H1 (cell line): ENCODE measurements around the gene CH25H. TPM values are rescaled to one million over a fixed set of nuclear protein-coding genes. Genes with fewer than 3 reads are reported as not detected.

ENCODE experiments used
- CTCF ChIA-PET: fragments of 300-600 bp; sonication (Branson Sonifier 250); formaldehyde crosslinking; loops from one replicate; lab custom pipeline; 2021; ENCODE audit not compliant: partially characterized antibody; lab: Charles Lee
- POLR2A ChIA-PET: fragments of 300-600 bp; sonication (Branson Sonifier 250); formaldehyde crosslinking; loops from one replicate; lab custom pipeline; 2021; ENCODE audit warnings: inconsistent platforms; ENCODE audit not compliant: partially characterized antibody; lab: Charles Lee
- DNase-seq, 2 experiments: peaks; one replicate each; pipeline versions ENCODE4 v3.0.0 to v3.0.0-alpha.2; 2010 to 2022; ENCODE audit warnings: low spot score in 2 of 2, low read depth in 1 of 2, mixed read lengths in 1 of 2
- FAIRE-seq: peaks from 2 replicates; lab custom pipeline; 2011; peaks lifted over from hg19 to GRCh38; lab: Jason Lieb, UNC
- H2AFZ ChIP-seq: 2 replicates; pipeline ENCODE4 v1.8.1; 2012; ENCODE audit warnings: low read length, inconsistent platforms
- H2AK5ac ChIP-seq: 2 replicates; pipeline ENCODE4 v1.6.1; 2013; ENCODE audit warnings: low read depth, low read length
- H2BK120ac ChIP-seq: replicated peaks from 2 replicates; pipeline ENCODE3; 2013; ENCODE audit warnings: low read depth, low read length, inconsistent platforms
- H2BK12ac ChIP-seq: 2 replicates; pipeline ENCODE4 v1.6.1; 2013; ENCODE audit warnings: low read depth, low read length
- H2BK15ac ChIP-seq: 2 replicates; pipeline ENCODE4 v1.6.1; 2013; ENCODE audit warnings: low read length
- H2BK20ac ChIP-seq: 2 replicates; pipeline ENCODE4 v1.6.1; 2013; ENCODE audit warnings: low read length
- H2BK5ac ChIP-seq: 2 replicates; pipeline ENCODE4 v1.6.1; 2013; ENCODE audit warnings: low read depth, low read length
- H3K14ac ChIP-seq: 2 replicates; pipeline ENCODE4 v1.6.1; 2013; ENCODE audit warnings: inconsistent platforms; ENCODE audit not compliant: insufficient read length
- H3K18ac ChIP-seq: 2 replicates; pipeline ENCODE4 v1.6.1; 2013; ENCODE audit warnings: low read length; ENCODE audit errors: extremely low read depth
- H3K23ac ChIP-seq: 2 replicates; pipeline ENCODE4 v1.6.1; 2013; ENCODE audit warnings: inconsistent platforms; ENCODE audit not compliant: insufficient read length
- H3K23me2 ChIP-seq: 2 replicates; pipeline ENCODE4 v1.6.1; 2013; ENCODE audit warnings: low read depth, low read length
- H3K27ac ChIP-seq: 2 replicates; pipeline ENCODE4 v1.6.1; 2011; ENCODE audit warnings: low read depth, low read length, inconsistent platforms
- H3K27me3 ChIP-seq, 4 experiments: replicated peaks in 1 of 4; 1 replicate in 1 of 4; 2 replicates in 3 of 4; pipeline versions ENCODE4 v1.6.1 to v1.8.1; 2011 to 2013; ENCODE audit warnings: low read length in 3 of 4, mild to moderate bottlenecking in 3 of 4, inconsistent platforms in 2 of 4, mixed read lengths in 2 of 4, moderate library complexity in 1 of 4; ENCODE audit not compliant: control insufficient read depth in 3 of 4, insufficient read depth in 3 of 4; ENCODE audit errors: extremely low read depth in 1 of 4
- H3K36me3 ChIP-seq, 4 experiments: 2 replicates each; pipeline versions ENCODE4 v1.6.1 to v1.8.1; 2011 to 2013; ENCODE audit warnings: mild to moderate bottlenecking in 4 of 4, low read length in 3 of 4, moderate library complexity in 2 of 4, control low read depth in 1 of 4, inconsistent platforms in 1 of 4; ENCODE audit not compliant: insufficient read depth in 4 of 4, control insufficient read depth in 2 of 4
- H3K4ac ChIP-seq: replicated peaks from 2 replicates; pipeline ENCODE3; 2013; ENCODE audit warnings: low read length, low read depth, mixed read lengths, inconsistent platforms; ENCODE audit not compliant: insufficient read length
- H3K4me1 ChIP-seq, 4 experiments: replicated peaks in 1 of 4; 1 replicate in 1 of 4; 2 replicates in 3 of 4; pipeline versions ENCODE4 v1.6.1 to v1.8.1; 2011 to 2013; ENCODE audit warnings: low read length in 3 of 4, inconsistent platforms in 2 of 4, mixed read lengths in 1 of 4; ENCODE audit not compliant: insufficient read depth in 4 of 4, control insufficient read depth in 3 of 4
- H3K4me2 ChIP-seq, 2 experiments: 2 replicates each; pipeline versions ENCODE4 v1.6.1 to v1.8.1; 2011 to 2013; ENCODE audit warnings: low read depth in 2 of 2, low read length in 2 of 2, control low read depth in 1 of 2, inconsistent platforms in 1 of 2, mild to moderate bottlenecking in 1 of 2; ENCODE audit not compliant: insufficient read depth in 1 of 2
- H3K4me3 ChIP-seq, 4 experiments: fragments of 200-600, 300-600 bp in 1 of 4; sonication (generic), shearing (Covaris generic), sonication (Bioruptor Twin) in 1 of 4; 2 replicates each; pipeline versions ENCODE4 v1.5.1 to v1.8.1; 2011 to 2016; ENCODE audit warnings: low read length in 4 of 4, low read depth in 3 of 4, control low read depth in 2 of 4, inconsistent platforms in 2 of 4, mild to moderate bottlenecking in 2 of 4, mixed read lengths in 1 of 4, moderate library complexity in 1 of 4; ENCODE audit not compliant: insufficient read depth in 2 of 4; ENCODE audit errors: extremely low read depth in 1 of 4
- H3K56ac ChIP-seq: replicated peaks from 2 replicates; pipeline ENCODE3; 2013; ENCODE audit warnings: low read depth, mild to moderate bottlenecking, mixed read lengths, low read length, inconsistent platforms; ENCODE audit not compliant: insufficient read length
- H3K79me1 ChIP-seq: 2 replicates; pipeline ENCODE4 v1.6.1; 2013; ENCODE audit warnings: low read depth, low read length, control low read depth
- H3K79me2 ChIP-seq, 2 experiments: 2 replicates each; pipeline versions ENCODE4 v1.6.1 to v1.8.1; 2012 to 2013; ENCODE audit warnings: low read length in 2 of 2, mild to moderate bottlenecking in 2 of 2, inconsistent platforms in 1 of 2; ENCODE audit not compliant: insufficient read depth in 2 of 2, control insufficient read depth in 1 of 2
- H3K9ac ChIP-seq, 4 experiments: replicated peaks in 1 of 4; 1 replicate in 1 of 4; 2 replicates in 3 of 4; pipeline versions ENCODE4 v1.6.1 to v1.8.1; 2011 to 2013; ENCODE audit warnings: low read depth in 3 of 4, low read length in 3 of 4, control low read depth in 2 of 4, mild to moderate bottlenecking in 2 of 4, moderate library complexity in 2 of 4, inconsistent platforms in 1 of 4; ENCODE audit errors: extremely low read depth in 1 of 4
- H3K9me3 ChIP-seq, 2 experiments: 2 replicates each; pipeline versions ENCODE4 v1.6.1 to v1.8.1; 2012 to 2013; ENCODE audit warnings: mild to moderate bottlenecking in 2 of 2, moderate library complexity in 2 of 2, control low read depth in 1 of 2, inconsistent platforms in 1 of 2, low read depth in 1 of 2, low read length in 1 of 2, mixed read lengths in 1 of 2; ENCODE audit not compliant: insufficient read depth in 2 of 2
- H4K20me1 ChIP-seq, 2 experiments: replicated peaks in 1 of 2; 2 replicates each; pipeline versions ENCODE3 to v1.8.1; 2011 to 2013; ENCODE audit warnings: inconsistent platforms in 2 of 2, low read length in 2 of 2, mild to moderate bottlenecking in 1 of 2; ENCODE audit not compliant: insufficient read depth in 2 of 2, control insufficient read depth in 1 of 2
- H4K5ac ChIP-seq: 2 replicates; pipeline ENCODE4 v1.6.1; 2013; ENCODE audit warnings: low read length, low read depth, mixed read lengths, inconsistent platforms; ENCODE audit not compliant: insufficient read length
- H4K8ac ChIP-seq: 2 replicates; pipeline ENCODE4 v1.8.0; 2013; ENCODE audit warnings: mild to moderate bottlenecking, moderate library complexity, low read length, inconsistent platforms; ENCODE audit not compliant: insufficient read depth; ENCODE audit errors: extremely low read depth
- H4K91ac ChIP-seq: replicated peaks from 2 replicates; pipeline ENCODE3; 2013; ENCODE audit warnings: low read length, mixed read lengths, inconsistent platforms; ENCODE audit not compliant: insufficient read length
- BCL11A ChIP-seq, 2 experiments: IDR thresholded peaks; one replicate each; pipeline ENCODE4 v1.6.1; 2011; ENCODE audit warnings: low read depth in 2 of 2, low read length in 2 of 2, mild to moderate bottlenecking in 2 of 2
- BRCA1 ChIP-seq: IDR thresholded peaks from 2 replicates; pipeline ENCODE4 v1.6.1; 2012; ENCODE audit warnings: low read depth, low read length, improper control_type of control experiment
- CEBPB ChIP-seq: IDR thresholded peaks from 2 replicates; pipeline ENCODE4 v1.6.1; 2012; ENCODE audit warnings: low read depth, low read length
- CHD1 ChIP-seq: IDR thresholded peaks from 2 replicates; pipeline ENCODE4 v1.6.1; 2012; ENCODE audit warnings: low read depth, low read length, improper control_type of control experiment
- CTBP2 ChIP-seq: IDR thresholded peaks from 2 replicates; pipeline ENCODE4 v1.7.0; 2011; ENCODE audit warnings: borderline replicate concordance, mild to moderate bottlenecking, moderate library complexity, mixed read lengths, low read length; ENCODE audit not compliant: insufficient read depth, insufficient read length
- JUN ChIP-seq: IDR thresholded peaks from 2 replicates; pipeline ENCODE4 v1.6.1; 2011; ENCODE audit warnings: low read depth, mild to moderate bottlenecking, improper control_type of control experiment, low read length
- NANOG ChIP-seq: IDR thresholded peaks from 2 replicates; pipeline ENCODE4 v1.6.1; 2011; ENCODE audit warnings: low read length, low read depth, mild to moderate bottlenecking, inconsistent platforms; ENCODE audit not compliant: insufficient read depth, poor library complexity, severe bottlenecking
- RAD21 ChIP-seq, 2 experiments: IDR thresholded peaks in 1 of 2; conservative IDR thresholded peaks in 1 of 2; 2 replicates each; pipeline ENCODE4 v1.6.1; 2011; ENCODE audit warnings: low read depth in 2 of 2, low read length in 2 of 2, improper control_type of control experiment in 1 of 2, inconsistent platforms in 1 of 2, mild to moderate bottlenecking in 1 of 2, moderate library complexity in 1 of 2
- RBBP5 ChIP-seq: IDR thresholded peaks from 2 replicates; pipeline ENCODE4 v1.7.1; 2012; ENCODE audit warnings: low read depth, mild to moderate bottlenecking, inconsistent platforms, low read length, moderate library complexity, borderline replicate concordance
- SUZ12 ChIP-seq: fragments of 200-600 bp; sonication (generic); IDR thresholded peaks from 2 replicates; pipeline ENCODE4 v1.6.1; 2012; ENCODE audit warnings: mild to moderate bottlenecking, inconsistent platforms, low read length, moderate library complexity, mixed read lengths
- TAF1 ChIP-seq: IDR thresholded peaks from 2 replicates; pipeline ENCODE4 v1.6.1; 2011; ENCODE audit warnings: mild to moderate bottlenecking, low read depth, low read length
- TAF7 ChIP-seq: optimal IDR thresholded peaks from 2 replicates; pipeline ENCODE3; 2011; ENCODE audit warnings: low read depth, mild to moderate bottlenecking, inconsistent platforms, low read length, moderate library complexity, borderline replicate concordance
- TCF12 ChIP-seq: IDR thresholded peaks from 2 replicates; pipeline ENCODE4 v1.6.1; 2011; ENCODE audit warnings: low read depth, mild to moderate bottlenecking, low read length
- YY1 ChIP-seq: IDR thresholded peaks from 2 replicates; pipeline ENCODE4 v1.6.1; 2011; ENCODE audit warnings: low read depth, mild to moderate bottlenecking, low read length
- WGBS, 2 experiments: shearing (Covaris generic) in 1 of 2; methylation state at CpG; one replicate each; pipeline versions ENCODE4 v1.1.6 to v1.1.7; 2013 to 2015; ENCODE audit warnings: low lambda C conversion rate in 2 of 2, mixed read lengths in 2 of 2, inconsistent platforms in 1 of 2, low coverage in 1 of 2, missing lambda C conversion rate in 1 of 2; ENCODE audit not compliant: insufficient replicate concordance in 2 of 2, insufficient coverage in 1 of 2, insufficient read length in 1 of 2; ENCODE audit errors: extremely low coverage in 1 of 2, missing lambda C conversion rate in 1 of 2; 5-methylcytosine and 5-hydroxymethylcytosine counted together
- polyA plus RNA-seq, 7 experiments: library from polyadenylated mRNA; depleted of rRNA in 3 of 7; stranded (reverse) in 5 of 7; unstranded in 2 of 7; fragments of >200 nt in 5 of 7; fragments of 200-250 nt in 2 of 7; gene quantifications; 1 replicate in 5 of 7; 2 replicates in 1 of 7; 4 replicates in 1 of 7; pipeline versions ENCODE4 v1.2.1 to v1.2.3, GENCODE V29; 2011 to 2013; ENCODE audit warnings: missing spikeins in 2 of 7, mixed read lengths in 2 of 7
- total RNA-seq: library from RNA; stranded (reverse); fragmentation: NEBNext Ultra II Directional; extraction: Animal tissue kit (Norgen Biotek cat#: 25700); gene quantifications from 2 replicates; pipeline ENCODE4 v1.2.1, GENCODE V29; 2021

CH25H gene
- total and polyA plus RNA-seq, 2 of the 8 experiments (the other 6 are each of a cell fraction or from before 2014, with no cell fraction given), result 0.56 to 1.3 TPM

DNA sequence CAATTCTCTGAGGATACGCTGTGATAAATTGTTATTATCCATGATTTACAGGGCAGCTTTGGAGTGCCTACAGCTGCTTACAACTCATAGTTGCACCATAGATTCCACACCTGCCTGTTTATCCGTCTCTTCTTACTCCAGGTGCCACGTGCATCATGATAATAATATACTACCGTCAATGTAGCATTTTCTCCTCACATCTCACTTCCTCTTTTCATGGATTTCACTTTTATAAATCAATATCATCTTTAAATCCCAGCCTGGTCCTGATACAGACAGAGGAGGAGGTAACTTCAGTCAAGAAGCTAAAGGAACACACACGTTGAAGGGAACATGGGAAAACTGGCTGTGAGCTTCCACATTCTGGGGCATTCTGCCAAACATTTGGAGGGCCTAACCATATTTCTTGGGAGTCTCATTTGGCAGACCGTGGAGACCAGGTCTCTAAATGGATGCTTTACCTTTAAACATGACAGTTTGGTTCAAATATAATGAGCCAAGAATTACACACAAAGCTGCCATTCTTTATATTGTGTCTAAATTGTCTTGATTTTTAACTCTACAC lies 2.4 kb downstream of the CH25H start:
- Histone ChIP-seq H3K4ac (no peak overlapping the region), H3K4me3 (no peak overlapping the region), H4K8ac (no peak overlapping the region), H4K5ac (no peak overlapping the region), H3K23me2 (peaks cover 15% of the 10 kb centered on the region), H4K20me1 (no peaks in the 10 kb centered on the region), H3K79me2 (no peaks in the 10 kb centered on the region), H3K4me2 (no peak overlapping the region; a peak in 1 of 4 replicates), H3K23ac (no peak overlapping the region), H2BK20ac (no peak overlapping the region), H2BK15ac (no peak overlapping the region), H3K27me3 (peaks cover 9 to 46% (median 35%) of the 10 kb centered on the region in 4 experiments), H2BK12ac (0 out of 2 replicates have a peak overlapping the region, but pooled peaks have one; percentile 17), H2AK5ac (no peak overlapping the region), H2BK120ac (no peak overlapping the region), H3K9me3 (no peaks in the 10 kb centered on the region), H3K56ac (no peak overlapping the region), H2AFZ (no peak overlapping the region), H3K27ac (no peak overlapping the region), H3K4me1 (peaks cover 0 to 16% (median 9%) of the 10 kb centered on the region in 4 experiments; a peak in 6 of 7 replicates), H3K18ac (no peak overlapping the region), H3K9ac (no peak overlapping the region), H3K79me1 (no peaks in the 10 kb centered on the region), H4K91ac (no peak overlapping the region), H3K36me3 (no peaks in the 10 kb centered on the region), H3K14ac (no peak overlapping the region), H2BK5ac (no peak overlapping the region)
- ChIA-PET CTCF (interaction anchor here (0.6 to 9.3 kb wide), 7 partner anchors 13 to 272 kb away, joined by 3 to 67 read pairs (median 4); no protein-coding TSS in a partner anchor), POLR2A (no interaction called here)
- DNase-seq, result no peak
- WGBS, 2 experiments, result 91% methylated on average over 6 of the region's 6 CpGs; no CpG with 5 or more reads in 1 of the 2 experiments
- no peak for FAIRE-seq
- TF ChIP-seq CHD1 (no peak), NANOG (no peak), TCF12 (no peak), YY1 (no peak), CEBPB (no peak), TAF1 (no peak), RBBP5 (no peak), SUZ12 (no peak), JUN (no peak), RAD21 (IDR thresholded peaks at IDR 0.05 in 1 of 2, conservative IDR thresholded peaks at IDR 0.05 in 1 of 2; ENCODE audit: low read depth in 2 of 2, low read length in 2 of 2) (no peak), BRCA1 (no peak), TAF7 (no peak), BCL11A (IDR thresholded peaks at IDR 0.05; ENCODE audit: low read depth in 2 of 2, low read length in 2 of 2) (no peak), CTBP2 (no peak)
